OCI-LY7 (cell line): ENCODE data around the gene LEMD1.

Experiments used
- EZH2phosphoT487 ChIP-seq: fragments of 200-600 bp; sonication (generic); IDR thresholded peaks from 2 replicates; pipeline ENCODE4 v1.6.1; 2018; ENCODE audit warnings: low read depth, borderline replicate concordance, mild to moderate bottlenecking, mixed run types, antibody characterized with exemption, low read length, moderate library complexity, mixed read lengths
- TF ChIP-seq, protein P1 (sequence below): fragments of 200-600 bp; sonication (generic); conservative IDR thresholded peaks from 2 replicates; pipeline ENCODE4 v1.5.1; 2014; ENCODE audit warnings: mild to moderate bottlenecking, antibody characterized with exemption, low read length, moderate library complexity, mixed read lengths

DNA sequence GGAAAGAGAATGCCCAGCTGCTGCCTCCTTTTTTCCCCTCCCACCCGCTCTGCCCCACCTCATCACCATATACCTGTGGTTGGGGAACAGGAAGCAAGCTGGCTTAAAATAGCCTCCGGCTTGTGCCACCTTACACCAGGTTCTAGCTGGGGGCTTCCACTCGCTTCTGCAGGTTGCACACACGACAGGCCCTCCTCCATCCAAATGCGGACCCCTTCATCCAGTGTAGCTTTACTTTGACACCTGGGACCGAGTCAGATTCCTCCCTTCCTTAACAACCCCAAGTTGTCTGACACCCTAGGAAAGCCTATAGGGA lies 19.4 kb upstream of the LEMD1 start:
- TF ChIP-seq, protein P1, sequence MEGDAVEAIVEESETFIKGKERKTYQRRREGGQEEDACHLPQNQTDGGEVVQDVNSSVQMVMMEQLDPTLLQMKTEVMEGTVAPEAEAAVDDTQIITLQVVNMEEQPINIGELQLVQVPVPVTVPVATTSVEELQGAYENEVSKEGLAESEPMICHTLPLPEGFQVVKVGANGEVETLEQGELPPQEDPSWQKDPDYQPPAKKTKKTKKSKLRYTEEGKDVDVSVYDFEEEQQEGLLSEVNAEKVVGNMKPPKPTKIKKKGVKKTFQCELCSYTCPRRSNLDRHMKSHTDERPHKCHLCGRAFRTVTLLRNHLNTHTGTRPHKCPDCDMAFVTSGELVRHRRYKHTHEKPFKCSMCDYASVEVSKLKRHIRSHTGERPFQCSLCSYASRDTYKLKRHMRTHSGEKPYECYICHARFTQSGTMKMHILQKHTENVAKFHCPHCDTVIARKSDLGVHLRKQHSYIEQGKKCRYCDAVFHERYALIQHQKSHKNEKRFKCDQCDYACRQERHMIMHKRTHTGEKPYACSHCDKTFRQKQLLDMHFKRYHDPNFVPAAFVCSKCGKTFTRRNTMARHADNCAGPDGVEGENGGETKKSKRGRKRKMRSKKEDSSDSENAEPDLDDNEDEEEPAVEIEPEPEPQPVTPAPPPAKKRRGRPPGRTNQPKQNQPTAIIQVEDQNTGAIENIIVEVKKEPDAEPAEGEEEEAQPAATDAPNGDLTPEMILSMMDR: no peak
- TF ChIP-seq EZH2phosphoT487: no peak
